ENCODE data around the gene RPL36.

Gene RPL36

DNA sequence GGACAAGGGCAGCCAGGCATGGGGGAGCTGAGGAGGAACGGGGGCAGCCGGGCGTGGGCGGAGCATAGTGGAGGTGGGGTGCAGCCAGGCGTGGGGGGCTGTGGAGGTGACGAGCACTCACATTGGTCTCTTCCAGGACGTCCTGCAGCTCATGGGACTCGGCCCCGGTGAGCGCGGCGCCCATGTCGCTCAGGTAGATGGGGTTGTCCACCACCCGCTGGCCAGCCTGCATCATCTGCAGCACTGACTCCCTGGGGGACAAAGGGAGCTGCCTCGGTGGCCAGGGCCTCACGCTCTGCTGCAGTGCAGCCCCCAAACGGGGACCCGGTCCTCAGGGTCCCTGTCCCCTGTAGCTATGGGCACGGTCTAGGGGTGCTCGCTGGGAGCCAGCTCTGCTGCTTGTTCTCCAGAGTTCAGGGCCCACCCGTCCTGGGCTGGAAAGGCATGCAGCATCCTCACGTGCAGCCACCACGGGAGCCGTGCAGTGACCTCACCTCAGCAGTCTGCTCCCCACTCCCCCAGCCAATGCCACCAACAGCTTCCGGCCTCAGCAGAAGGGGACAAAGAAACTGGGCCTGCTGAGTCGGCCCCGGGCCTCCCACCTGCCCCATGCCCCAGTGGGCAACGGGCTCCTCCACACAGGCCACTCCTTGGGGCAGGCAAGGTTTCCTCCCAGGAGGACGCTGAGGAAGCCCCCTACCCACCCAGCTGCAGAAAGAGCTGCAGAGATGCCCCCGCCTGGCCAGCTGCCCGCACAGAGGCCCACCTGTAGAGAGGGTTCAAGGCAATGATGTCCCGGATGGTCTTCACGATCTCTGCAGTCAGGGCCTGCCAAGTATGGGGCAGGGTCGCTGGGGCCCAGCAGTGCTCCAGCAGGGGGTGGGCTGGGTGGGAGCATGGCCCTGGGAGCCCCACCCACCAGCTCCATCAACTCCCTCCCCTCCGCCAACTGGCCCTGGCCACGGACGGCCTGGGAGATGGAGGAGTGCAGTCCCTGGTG, 17.8 kb downstream of the RPL36 start:
- TF ChIP-seq, protein P1, sequence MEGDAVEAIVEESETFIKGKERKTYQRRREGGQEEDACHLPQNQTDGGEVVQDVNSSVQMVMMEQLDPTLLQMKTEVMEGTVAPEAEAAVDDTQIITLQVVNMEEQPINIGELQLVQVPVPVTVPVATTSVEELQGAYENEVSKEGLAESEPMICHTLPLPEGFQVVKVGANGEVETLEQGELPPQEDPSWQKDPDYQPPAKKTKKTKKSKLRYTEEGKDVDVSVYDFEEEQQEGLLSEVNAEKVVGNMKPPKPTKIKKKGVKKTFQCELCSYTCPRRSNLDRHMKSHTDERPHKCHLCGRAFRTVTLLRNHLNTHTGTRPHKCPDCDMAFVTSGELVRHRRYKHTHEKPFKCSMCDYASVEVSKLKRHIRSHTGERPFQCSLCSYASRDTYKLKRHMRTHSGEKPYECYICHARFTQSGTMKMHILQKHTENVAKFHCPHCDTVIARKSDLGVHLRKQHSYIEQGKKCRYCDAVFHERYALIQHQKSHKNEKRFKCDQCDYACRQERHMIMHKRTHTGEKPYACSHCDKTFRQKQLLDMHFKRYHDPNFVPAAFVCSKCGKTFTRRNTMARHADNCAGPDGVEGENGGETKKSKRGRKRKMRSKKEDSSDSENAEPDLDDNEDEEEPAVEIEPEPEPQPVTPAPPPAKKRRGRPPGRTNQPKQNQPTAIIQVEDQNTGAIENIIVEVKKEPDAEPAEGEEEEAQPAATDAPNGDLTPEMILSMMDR (conservative IDR thresholded peaks at IDR 0.05; ENCODE audit: low read length): no peak
- no peak for DNase-seq (ENCODE audit: low read depth)
- H3K4me3 ChIP-seq (ENCODE audit: low read length): no peak overlapping the region

DNA sequence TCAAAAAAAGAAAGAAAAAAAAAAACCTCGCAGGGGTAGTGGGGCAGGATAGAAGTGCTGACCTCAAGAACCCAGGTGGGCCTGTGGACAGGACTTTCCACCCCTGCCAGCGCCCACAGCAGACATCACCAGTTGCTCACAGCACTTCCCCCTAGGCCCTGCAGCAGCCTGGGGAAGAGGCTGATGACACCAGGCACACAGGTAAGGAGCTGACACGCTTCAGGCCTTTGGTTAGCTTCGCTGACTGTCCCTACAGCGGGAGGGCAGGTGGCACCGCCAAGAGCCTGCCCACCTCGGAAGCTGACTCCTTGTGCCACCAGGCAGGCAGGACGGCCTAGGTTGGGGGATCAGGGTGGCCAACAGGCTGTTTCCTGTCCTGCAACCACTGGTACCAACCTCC, 20.9 kb downstream of the RPL36 start:
- no peak overlapping the region for H3K4me3 ChIP-seq (ENCODE audit: low read length)
- no peak for DNase-seq (ENCODE audit: low read depth)
- TF ChIP-seq, protein P1 (conservative IDR thresholded peaks at IDR 0.05; ENCODE audit: low read length): no peak

DNA sequence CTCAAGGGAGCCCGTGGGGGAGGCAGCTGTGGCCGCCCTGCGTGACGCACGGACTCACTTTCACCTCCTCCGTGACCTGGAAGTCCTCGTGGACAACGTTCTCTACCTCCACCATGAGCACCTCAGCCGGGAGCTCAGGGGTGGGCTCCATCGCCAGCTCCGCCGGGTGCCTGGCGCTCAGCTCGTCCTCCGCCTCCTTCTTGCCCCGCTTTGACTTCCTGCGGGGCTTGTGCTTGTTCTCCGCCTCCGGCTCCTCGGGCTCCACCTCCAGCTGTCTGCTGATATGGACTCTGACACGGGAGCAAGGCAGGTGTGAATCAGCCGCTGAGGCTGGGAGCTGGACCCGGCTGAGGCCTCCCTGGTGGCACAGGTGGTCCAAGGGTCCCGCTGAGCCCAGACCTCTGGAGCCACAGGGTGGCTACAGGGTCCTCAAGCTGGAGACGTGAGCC, 21.6 kb downstream of the RPL36 start:
- no peak for DNase-seq (ENCODE audit: low read depth)
- TF ChIP-seq, protein P1 (conservative IDR thresholded peaks at IDR 0.05; ENCODE audit: low read length): no peak
- H3K4me3 ChIP-seq (ENCODE audit: low read length): no peak overlapping the region

DNA sequence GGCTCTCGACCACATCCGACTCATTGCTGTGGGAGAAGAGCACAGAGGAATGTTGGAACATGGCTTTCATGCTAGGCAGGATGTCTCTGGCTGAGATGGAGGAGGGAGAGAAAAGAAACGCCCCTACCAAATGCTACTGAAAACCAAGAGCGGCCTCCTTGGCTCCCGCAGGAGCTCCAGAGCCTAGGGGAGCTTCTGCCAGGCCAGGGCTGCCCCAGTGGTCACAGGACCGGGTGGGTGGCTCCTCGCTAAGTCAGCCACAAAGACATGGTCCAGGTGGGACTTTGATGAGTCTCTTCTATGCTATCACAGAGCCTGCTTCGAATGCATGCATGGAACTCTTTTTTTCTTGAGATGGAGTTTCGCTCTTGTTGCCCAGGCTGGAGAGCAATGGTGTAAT, 23.1 kb downstream of the RPL36 start:
- no peak for DNase-seq (ENCODE audit: low read depth)
- H3K4me3 ChIP-seq (ENCODE audit: low read length): no peak overlapping the region
- TF ChIP-seq, protein P1 (conservative IDR thresholded peaks at IDR 0.05; ENCODE audit: low read length): no peak

DNA sequence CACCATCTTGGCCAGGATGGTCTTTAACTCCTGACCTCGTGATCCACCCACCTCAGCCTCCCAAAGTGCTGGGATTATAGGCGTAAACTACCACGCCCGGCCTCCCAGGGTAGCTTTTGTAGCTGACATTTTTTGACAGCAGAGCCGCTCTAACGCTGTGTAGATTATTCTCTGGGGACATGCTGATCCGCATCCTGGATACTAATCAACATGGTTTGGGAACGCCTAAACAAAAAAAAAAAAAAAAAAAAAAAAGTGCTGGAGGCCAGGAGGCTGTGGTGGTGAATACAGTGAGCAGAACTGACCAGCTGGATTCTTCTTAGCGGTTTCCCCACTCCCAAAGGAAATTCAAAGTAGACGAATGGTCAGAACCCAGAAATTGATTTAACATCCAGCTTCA, 24.7 kb downstream of the RPL36 start:
- DNase-seq (ENCODE audit: low read depth): no peak
- TF ChIP-seq, protein P1 (conservative IDR thresholded peaks at IDR 0.05; ENCODE audit: low read length): no peak
- no peak overlapping the region for H3K4me3 ChIP-seq (ENCODE audit: low read length)

DNA sequence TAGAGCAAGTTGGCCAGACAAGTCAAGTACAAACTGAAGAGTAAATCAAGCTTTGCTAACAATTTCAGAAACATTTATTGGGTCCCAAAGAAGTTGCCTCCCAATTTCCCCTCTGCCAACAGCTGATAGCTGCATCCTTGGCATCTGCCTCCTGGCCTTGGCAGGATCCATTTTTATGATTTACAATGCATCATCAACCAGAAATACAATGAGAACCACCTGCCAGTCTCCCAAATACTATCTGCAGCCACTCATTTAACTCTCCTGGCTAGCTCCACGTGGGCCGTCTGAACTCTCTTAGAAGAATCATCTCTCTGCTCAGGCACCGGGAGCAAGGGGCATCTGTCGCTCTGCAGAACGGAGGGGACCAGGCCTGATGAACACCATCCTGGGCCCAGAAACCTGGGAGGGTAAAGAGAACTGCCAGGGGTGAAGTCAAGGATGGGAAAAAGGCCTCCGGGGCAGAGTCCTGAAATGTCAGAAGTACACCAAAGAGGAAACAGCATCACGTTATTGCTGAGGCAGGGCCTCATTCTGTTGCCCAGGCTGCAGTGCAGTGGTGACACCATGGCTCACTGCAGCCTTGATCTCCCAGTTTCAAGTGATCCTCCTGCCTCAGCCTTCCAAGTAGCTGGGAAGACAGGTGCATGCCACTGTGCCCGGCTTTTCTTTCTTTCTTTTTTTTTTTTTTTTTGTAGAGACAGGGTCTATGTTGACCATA, 27.3 kb downstream of the RPL36 start:
- TF ChIP-seq, protein P1 (conservative IDR thresholded peaks at IDR 0.05; ENCODE audit: low read length): no peak
- no peak for DNase-seq (ENCODE audit: low read depth)
- H3K4me3 ChIP-seq (ENCODE audit: low read length): peak overlapping the region; percentile 81

Data from AG10803 (cell line).